CD4-positive, alpha-beta T cell treated with Interleukin-4 for 4 hours (primary cell): Measurements from ENCODE around the gene BCOR.

ENCODE experiments used
- DNase-seq: peaks from one replicate; pipeline ENCODE4 v3.0.0-alpha.2; 2020

The BCOR gene

DNA sequence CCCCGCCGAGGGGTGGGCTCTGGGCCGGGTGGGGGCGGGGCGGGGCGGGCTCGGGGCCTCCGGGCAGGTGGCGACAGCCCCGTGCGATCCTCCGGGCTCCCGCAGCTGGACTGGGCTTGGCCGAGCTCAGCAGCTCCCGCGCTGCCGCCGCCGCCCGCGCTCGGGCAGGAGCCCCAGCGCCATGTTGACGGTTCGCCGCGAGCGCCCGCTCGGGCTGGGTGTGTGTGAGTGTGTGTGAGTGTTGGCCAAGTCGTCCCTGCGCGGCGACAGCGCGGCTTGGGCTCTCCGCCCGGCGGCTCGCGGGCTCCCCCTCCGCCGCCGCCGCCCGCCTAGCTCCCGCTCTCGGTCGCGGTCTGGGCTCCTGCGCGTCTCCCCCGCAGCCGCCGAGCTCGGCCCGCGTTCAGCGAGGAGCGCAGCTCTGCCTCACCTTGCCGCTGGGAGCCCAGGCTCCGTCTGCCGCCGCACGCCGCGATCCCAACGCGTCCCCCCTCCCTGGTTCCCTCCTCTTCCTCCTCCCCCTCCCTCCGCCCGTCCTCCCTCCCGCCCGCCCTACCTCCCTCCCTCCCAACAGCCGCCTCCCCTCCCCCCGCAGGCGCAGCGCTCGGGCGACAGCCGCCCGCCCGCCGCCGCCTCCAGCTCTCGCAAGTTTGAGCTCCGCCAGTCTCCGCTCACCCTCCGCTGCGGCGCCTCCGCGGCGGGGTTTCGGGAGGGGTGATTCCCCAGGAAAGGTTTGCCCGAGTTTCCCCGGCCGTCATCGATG, at the start of gene BCOR:
Gene BCOR (minus strand): TSS at position 455 of the 760 bp plus-strand sequence. CDS start 20,029 bp downstream, outside the sequence.
- DNase-seq, result peak; percentile 79

DNA sequence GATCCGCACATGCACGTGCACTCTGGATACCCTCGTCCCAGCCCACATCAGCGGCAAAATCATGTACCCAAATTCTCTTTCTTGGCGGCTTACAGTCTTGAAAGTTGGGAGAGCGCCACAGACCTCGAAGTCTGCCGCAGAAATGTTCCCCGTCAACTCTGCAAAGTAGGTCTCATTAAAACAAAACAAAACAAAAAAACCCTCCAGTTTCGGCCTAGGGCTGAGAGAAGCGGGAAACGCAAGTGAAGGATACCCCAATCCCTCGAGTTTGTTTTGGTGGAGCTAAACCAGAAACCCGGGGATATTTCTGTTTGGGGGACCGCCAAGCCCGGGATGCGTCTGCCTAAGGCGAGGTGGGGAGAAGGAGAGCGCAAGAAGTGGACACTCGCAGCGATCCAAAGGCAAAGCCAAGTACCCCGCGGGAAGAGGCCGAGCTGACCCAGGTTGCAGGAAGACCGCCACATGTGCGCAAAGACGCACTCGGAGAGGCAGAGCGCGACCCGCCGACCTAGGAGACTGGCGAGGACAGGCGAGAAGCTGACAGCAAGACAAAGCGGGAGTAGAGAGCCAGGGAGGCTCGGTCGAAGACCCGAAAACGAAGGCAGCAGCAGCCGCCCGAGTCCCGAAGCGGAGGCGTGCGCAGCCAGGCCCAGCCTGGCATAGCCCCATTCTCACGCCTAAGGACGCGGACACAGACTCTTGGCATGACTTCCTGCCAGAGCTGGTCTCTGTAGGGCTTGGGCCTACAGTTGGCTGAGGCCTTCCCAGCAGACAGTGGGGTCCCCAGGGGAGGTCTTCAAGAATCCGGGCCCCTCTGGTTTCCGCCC, 49.6 kb upstream of the BCOR start:
- no peak for DNase-seq

DNA sequence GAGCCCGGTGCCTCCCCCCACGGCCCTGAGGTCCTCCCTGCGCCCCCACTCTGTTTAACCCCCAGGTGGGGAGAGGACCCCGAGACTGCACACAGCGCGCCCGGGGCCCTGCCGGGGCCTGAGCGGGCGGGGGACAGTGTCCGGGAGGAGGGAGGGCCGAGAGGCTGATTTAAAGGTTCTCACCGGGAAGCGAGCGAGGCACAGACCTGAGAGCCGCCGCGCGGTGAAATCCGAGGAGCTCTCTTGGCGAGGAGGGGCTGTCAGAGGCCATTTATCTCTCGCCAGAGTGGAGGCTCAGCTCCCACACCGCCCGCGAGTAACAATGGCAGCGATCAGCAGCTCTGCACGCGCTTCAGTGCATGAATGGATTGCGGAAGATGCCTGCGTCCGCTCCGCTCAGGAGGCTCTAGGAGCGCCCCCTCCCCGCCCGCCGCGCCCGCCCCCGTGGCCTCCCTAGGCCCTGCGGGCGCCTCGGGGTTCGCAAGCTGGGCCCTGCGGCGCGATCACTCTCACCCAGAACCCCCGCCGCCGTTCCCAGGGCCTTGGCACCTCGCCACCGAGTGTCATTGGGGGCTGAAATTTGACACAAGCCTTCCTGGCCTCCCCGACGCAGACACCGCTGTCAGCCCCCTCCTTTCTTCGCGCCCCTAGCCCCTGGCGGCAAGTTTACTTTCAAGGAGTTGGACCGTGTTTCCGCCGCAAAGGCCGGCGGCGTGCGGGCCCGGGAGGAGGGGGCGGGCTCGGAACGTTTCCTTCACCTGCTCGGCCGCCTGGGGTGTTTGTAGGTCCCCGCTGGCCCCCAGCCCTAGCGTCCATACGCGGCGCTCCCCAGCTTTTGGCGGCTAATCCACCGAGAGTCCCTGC, 48.7 kb upstream of the BCOR start:
- DNase-seq, result no peak

DNA sequence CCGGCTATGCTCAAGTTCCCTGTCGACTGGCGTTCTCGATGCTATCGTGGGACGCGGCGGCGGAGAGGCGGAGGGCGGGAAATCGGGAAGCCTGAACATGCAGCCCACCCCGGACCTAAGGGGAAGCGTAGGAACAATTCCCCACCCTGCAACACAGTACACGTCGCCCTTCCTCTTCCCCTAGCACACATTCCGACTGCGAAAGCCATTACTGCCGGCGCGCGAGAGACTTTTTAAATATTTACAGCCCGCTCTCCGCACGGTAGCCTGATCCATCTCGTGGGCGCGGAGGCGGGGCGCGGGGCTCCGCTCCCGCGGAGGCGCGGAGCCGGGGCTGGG, 48.1 kb upstream of the BCOR start:
- no peak for DNase-seq

DNA sequence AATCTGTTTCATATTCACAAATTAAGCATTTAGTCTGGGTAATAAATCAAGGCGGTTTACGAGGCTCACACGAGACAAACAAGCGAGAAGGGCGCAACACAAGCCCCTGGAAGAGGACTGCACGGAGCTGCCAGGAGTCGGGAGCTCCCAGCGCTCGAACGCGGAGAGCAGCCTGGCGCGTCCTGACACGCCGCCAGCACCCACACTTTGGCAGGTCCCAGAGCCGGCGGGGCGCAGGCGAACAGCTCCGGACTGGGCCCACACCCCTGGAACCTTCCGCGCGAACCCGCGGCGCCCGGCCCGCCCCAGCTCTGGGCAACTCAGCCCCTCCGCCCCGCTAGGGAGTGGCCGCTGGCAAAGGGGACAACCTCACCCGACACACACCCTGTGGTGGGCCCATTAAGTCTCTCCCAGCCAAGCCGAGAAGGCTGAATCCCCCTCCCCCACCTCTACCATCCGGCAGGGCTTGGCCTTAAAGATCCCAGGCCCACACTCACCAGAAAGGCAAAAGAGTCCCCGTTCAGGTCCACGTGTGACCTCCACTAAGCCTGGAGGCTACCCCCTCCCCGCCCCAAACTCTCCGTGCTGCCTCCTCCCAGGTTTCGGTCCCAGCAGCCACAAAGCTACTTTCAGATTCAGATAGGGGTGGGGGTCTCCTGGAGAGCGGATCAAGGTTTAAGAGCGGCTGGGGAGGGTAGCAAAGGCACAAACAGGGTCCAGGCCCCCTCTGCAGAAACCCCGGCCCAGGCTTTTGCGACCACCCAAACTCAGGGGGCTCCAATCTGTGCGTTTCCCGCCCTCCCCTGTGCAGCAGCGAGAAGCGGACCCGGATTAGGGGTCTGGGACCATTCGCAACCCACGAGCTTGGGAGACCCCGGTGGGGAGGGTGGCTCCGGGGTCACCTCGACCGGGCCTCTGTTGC, 47.5 kb upstream of the BCOR start:
- DNase-seq, result no peak

DNA sequence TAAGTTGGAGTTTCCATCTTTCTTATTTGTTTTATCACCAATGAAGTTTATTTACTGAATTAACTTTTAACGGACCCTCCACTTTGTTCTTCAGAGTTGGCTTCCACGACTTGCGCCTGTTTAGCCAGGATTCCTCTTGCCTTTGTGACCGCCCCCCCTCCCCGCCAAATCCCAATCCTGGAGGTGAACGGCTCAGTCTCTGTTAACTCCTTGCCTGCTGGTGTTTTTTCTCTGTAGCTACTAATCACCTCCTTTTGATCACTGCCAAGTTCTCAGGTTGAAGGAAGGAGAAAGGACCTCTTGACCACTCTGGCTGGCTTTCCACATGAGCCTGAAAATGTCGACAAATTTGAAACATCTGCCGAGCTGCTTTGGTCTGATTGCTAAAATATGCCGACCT, 46.8 kb upstream of the BCOR start:
- no peak for DNase-seq

DNA sequence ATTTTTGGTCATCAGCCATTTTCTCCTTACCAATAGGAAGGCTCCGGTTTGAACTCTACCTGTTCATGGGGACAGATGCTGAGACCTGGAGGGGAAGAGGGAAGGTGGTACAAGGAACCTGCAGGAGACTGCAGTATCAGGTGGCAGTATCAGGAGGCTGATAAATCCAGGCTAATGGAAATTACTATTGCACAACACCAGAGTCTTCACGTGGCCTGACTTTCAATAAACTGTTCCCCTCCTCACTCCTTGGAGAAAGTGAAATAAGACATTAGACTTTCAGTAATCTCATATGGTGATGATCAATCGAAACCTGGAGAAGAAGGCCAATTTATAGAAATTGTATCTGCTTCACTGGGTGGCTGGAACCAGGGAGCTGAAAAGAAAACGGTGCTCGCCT, 46.2 kb upstream of the BCOR start:
- no peak for DNase-seq

DNA sequence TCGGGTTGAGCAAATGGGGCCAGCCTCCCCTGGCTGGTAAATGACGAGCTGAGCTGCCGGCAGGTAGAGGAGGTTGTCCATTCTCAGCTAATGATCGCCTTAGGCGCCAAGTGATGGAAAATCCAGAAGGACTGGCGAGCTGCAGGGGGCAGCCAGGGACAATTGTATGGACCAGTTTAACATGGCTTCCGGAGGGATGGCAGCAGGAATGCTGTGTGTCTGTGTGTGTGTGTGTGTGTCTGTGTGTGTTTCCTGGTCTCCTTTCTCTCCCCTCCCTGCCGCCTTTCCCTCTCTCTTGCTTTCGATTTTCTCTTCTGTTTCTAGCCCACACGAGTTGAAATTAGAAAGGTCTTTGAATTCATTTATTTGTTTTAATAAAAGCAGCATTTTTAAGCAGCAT, 45.2 kb upstream of the BCOR start:
- DNase-seq, result no peak

DNA sequence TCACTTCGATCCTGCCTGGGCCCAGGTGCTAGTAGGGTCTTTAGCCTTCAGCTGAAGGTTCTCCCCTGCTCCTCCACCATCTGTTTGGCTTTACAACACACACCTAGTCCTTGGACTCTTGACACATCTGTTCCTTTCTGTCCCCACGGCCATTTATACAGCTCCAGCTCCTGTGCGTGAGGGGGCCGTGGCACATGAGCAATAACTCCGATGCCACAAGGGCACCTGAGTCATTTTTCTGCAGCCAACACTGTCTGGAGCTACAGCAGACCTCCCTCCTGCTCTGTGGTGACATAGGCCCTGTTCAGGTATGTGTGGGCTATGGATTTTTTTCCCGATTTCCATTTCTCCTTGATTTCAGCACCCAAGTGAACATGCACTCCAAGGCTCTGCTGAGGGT, 44.7 kb upstream of the BCOR start:
- no peak for DNase-seq

DNA sequence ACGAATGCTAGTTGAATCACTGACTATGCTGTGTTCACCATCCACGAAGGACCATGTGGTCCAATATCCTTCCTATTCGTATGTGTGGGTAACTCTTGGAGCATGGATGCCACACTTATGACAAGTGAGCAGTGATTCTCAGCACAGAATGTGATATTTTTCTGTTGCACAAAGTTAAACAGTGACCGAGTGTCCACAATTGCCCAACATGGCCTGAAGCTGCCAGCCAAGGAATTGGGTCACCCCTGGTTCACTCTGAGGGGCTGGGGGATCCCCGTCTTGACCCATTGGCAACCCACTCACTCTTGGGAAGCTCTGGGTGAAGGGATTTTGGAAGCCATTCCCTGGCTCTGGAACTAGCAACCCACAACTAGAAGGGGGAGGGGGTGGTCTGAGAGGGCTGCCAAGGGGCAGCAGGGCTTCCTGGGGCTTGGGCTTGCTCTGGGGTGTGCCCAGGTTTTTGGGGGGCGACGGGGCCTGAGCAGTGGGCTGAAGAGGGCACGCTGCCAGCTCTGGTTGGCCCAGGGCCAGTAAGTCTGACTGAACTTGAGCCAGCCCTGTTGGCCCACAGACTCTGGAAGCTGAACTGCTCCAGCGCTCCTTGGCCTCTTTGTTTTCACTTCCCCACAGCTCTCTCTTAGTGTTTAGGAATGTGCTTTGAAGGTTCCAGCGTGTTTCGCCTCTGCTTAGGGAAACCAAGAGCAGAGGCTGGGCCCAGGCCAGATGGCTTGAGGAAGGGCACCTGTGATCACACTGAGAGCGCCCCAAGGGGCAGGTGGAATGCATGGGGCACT, 43.1 kb upstream of the BCOR start:
- no peak for DNase-seq

DNA sequence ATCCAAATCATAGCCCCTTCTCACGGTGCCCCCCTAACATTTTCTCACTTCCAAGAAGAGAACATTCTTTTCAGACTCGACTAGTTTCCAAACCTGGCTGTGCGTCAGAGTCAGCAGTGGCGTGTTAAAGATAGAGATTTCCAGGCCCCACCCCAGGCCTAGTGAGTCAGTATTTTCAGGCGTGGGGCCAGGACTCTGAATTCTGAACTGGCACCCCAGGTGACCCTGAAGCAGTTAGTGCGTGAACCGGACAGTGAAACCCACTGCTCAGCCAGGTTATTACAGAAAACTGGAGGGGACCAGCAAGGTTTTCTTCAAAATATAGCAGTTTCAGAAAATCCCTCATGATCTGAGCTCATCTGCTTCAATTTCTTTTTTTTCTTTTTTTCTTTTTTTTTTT, 35.0 kb upstream of the BCOR start:
- DNase-seq, result no peak

DNA sequence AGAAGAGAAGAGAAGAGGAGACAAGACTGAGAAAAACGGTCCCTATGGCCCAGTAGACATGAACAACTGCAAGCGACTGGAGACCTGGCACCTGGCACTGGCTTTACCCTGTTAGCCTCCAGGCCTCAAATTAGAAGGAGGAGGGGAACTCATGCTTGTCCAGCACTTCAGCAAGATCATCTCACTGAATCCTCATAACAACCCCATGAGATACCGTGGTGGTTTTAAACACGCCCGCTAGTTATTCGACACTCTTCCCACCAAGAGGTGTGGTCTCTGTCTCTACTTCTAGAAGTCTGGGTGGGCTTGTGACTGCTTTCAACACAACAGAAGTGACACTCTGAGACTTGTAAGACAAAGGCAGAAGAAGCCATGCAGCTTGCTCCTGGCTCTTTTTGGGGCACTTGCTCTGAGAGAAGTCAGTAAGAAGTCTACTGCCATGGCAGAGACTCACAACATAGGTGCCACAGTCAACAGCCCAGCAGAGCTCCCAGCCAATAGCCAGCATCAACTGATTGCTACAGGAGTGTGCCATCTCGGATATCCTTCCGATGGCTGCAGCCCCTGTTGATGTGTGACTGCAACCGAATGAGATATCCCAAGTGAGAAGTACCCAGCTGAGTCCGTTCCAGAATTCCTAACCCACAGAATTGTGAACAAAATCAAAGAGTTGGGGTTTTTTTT, 34.0 kb upstream of the BCOR start:
- no peak for DNase-seq

DNA sequence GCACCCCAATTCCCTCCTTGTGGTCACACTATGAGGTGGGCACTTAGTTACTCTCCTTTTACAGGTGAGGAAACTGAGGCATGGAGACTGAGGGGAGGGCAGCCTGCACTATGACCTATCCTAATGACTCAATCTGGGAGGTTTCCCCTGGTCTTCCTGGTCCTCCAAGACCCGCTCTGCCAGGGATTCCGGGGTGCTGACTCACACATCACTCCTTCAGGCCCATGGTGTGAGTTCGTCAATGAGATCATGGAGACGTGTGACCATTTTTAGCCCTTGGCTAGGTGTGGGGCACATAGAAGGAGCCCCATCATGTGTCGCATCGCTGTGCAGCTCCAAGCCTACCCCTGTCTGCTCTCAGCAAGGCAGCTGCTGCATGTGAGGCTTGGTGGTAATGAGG, 32.4 kb upstream of the BCOR start:
- no peak for DNase-seq

DNA sequence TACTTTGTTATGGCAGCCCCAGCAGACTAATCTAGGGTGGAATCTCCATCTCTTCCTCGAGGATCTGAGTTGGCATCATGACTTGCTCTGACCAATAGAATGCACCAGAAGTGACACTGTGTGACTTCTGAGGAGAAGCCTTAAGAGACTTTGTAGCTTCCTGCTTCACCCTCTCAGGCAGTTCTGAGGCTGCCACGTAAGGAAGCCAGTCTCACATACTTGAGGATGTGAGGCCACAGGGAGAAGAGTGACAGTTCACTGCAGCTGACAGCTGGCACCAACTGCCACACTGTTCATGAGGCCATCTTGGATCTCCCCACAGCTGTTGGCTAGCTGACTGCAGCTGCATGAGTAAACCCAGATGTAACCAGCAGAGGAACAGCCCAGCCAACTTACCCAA, 29.3 kb upstream of the BCOR start:
- DNase-seq, result no peak

DNA sequence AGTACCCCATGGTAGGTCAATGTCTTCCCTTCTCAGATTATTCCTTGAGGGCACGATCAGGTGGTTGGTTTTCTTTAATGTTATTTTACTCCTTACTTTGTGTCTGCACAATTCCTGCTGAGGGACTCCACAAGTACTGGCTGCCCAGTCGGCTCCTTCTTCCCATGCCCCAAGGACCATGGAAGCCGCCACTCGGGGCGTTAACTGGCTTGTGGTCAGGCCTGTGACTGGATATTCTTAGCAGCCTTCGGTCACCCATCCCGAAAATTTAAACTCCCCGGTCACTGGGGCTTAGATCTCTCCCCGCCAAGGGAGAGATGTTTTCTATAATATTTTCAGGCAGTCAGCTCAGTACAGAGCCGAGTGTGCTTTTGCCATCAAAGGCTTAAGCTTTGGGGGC, 24.7 kb upstream of the BCOR start:
- no peak for DNase-seq

DNA sequence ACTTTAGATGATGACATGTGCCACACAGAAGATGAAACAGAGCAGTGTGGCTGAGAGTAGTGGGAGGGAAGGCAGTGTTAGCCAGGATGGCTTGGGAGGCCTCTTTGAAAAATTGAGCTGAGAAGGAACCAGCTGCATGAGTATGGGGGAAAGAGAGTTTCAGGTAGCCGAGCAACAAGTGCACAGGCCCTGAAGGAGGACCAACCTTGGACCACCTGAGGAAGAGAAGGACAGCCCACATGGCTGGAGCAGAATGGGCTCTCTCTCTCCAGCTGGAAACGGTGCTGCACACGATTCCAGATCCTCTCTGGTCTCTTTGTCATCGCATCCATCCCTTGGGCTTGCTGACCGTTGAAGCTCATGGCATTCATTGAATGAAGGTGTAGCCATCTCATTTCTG, 23.9 kb upstream of the BCOR start:
- no peak for DNase-seq

DNA sequence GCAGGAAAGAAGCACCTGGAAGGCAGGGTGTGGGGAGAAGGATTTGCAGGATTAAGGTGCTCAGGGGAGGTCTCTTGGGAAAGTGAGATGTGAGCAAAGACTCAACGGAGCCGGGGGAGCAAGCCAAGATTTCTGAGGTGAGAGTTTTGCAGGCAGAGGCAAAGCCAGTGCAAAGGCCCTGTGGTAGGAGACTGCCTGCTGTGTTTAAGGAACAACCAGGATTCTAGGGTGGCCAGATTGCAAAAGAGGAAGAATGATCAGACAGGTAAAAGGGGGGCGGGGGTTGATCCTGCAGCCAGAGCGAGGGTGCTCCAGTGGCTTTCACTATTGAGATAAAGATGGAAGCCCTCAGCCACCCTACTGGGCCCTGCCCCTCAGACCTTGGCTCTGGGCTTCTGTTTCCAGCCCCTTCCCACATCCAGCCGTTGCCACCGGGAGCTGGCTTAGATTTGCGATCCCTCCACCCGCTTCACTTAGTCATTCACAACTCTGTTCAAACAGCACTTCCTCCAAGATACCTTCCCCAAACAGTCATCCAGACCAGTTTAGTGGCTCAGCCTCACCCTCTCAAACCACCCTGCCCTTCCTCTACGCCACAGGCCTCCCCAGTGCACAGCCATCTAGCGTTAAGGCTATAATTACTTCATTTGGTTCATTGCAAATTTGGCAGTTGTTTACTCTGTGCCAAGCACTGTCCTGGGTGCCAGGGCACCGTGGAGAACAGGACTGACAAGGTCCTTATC, 23.3 kb upstream of the BCOR start:
- DNase-seq, result no peak

DNA sequence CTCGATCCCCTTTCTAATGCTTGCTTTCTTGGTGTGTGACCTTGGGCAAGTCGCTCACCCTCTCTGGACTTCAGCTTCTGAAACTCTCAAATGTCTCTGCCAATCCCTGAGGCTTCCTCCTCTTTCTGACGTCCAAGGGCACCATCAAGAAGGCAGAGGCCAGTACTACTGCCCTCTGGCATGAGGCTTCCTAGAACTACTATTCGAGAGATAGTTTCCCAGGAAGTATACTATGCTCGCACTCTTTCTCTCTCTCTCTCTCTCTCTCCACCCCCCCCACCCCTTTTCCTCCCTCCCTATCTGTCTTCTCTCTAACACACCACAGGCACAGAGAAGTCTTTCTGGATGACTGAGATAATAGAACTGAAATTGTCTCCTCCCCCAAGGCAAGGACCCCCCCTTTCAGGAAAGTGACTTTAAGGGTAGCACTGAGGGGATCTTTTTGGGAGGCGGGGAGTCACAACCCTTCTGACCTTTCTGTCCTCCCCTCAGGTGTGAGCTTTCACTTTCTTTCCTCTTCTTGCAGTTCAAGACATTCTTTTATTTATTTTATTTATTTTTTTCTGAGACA, 20.0 kb upstream of the BCOR start:
- DNase-seq, result no peak

DNA sequence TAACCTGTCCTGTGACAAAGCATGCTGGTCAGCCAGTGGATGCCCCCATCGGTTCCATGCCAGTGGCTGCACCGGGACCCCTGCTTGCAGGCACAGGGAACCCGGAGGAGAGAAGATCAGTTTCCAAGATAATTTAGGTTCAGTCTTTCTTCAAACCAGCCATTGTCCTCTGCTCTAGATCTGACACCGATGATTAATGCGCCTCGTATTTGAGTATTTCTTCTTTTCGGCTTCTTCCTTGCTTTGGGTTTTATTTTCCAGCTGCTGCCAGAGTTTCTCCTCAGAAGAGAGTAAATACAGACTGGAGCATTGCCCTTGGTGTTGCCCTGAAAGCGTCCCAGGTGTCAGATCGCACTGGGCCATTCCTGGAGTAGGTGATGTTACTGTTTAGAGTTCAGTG, 19.2 kb upstream of the BCOR start:
- DNase-seq, result no peak

DNA sequence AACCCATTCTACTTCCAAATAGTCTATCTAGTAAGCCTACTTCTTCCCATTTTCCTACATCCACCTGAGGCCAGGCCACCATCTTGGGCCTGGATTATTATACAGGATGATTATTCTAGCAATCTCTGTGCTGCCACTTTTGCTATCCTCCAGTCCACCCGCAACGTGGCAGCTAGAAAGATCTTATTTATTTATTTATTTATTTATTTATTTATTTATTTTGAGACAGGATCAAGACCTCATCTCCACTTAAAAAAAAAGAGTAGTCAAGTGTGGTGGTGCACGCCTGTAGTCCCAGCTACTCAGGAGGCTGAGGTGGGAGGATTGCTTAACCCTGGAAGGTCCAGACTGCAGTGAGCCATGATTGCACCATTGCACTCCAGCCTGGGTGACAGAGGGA, 15.2 kb upstream of the BCOR start:
- DNase-seq, result no peak
